Stimulated activated CD4-positive, alpha-beta T cell treated with anti-CD3 and anti-CD28 coated beads, Interleukin-1b, Interleukin-23, amount 100 ng/mL, for 24 hours (primary cell): ENCODE results near the gene PPP2R5C.

Experiments
- DNase-seq, 4 experiments: peaks; one replicate each; pipeline ENCODE4 v3.0.0-alpha.2; 2020; ENCODE audit warnings: low read depth in 4 of 4, low spot score in 1 of 4

Gene PPP2R5C

DNA sequence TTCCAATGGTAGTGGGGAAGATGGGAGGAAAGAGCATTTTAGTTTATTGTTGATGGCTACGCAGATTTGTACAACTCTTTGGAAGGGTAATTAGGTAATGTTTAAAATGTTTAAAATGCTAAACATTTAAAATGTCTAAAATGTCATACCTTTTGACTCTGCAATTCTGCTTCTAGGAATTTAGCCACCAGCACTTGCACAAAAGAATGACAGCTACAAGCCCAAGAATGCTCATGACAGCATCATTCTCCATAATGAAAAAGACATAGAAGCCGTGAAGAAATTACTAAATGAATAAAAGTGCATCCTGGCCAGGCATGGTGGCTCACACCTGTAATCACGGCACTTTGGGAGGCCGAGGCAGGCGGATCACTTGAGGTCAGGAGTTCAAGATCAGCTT, 182.9 kb downstream of the PPP2R5C start:
- no peak for DNase-seq

DNA sequence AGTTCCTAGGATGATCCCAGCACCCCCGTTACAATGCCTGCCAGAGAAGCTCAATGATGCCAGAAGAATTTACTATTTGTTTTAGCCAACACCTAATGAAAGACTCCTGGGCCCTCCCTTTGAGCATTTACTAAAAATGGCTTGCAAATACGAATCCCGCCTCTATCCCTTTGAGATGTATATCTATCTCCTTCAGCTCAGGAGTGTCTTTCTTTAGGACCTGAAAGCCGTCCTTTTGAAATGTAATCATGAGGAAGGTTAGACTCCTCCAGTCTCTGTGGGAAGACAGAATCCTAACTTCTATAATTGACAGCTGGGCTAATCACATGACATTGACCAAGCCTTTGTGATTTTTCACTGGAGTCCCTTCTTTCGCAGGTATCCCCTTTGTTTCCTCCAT, 183.7 kb downstream of the PPP2R5C start:
- no peak for DNase-seq

DNA sequence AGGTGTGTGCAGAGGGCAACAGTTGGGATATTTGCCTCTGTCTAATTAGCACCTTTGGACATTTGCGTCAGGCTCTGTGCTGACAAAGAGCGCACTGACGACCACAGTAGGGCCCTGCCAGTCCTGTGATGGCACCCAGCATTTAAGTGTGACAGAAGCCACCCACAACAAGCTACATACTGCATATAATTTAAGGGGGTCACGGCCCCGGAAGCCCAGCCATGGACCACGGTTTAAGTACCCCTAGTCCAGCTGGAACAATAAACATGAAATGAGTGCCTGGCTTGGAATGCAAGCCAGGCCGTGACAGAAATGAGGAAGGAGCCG, 186.0 kb downstream of the PPP2R5C start:
- no peak for DNase-seq

DNA sequence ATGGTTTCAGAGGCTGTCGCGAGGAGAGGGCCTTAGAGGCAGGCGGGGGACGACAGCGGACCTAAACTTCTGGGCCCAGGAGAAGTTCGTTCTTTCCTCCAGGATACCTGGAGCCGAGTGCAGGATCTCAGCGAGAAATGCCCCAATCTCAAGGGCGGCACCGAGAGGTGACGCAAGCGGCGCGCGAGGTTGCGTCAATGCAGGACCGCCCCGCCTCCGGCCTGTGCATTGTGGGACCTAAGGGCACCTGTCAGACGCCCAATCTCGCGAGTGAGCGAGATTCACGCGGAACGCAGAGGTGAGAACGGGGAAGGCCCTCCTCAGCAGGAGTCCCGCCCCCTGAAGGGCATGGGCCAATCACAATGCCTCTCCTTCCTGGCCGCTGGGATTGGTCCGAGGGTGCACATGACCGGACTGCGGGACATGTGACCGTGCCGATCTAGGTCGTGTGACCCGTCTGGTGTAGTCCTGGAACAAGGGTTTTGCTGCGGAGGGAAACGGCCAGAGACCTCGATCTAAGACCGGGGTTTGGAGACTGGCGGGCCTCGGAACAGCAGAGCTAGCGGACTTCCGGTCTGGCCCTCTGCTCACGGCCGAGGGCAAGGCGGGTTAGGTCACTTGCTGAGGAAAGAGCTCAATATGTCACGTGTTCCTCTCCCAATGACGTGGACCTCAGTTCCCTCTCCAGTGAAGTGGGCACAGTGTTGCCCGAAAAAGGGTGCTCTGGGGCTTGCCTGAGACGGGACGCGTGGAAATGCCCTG, 186.6 kb downstream of the PPP2R5C start:
- peak; percentile 96 to 100 (median 98) for DNase-seq

DNA sequence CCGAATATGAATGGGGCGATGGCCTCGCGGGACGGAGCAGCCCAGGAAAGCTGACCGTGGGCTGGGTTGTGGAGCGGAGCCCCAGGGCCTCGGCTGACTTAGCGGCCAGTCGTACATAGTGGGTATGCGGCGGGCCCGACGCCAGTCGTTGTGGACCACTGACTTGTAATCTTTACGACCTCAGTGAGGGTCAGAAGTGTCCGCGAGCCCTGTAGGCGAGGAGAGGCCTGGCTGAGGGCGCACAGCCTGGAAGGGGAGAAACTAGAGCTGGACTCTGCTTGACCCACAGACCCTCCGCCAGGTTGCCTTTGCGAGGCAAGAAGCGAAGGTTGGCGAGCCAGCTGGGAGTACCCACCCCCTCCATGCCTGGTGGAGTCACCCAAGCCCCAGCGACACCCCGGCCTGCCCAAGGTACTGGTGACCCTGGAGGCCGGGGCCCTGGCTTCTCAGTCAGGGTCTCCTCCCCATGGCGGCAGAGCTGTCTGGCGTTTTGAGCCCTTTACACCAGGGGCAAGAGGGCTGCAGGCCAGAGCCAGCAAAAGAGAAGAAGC, 187.2 kb downstream of the PPP2R5C start:
- DNase-seq = no peak

DNA sequence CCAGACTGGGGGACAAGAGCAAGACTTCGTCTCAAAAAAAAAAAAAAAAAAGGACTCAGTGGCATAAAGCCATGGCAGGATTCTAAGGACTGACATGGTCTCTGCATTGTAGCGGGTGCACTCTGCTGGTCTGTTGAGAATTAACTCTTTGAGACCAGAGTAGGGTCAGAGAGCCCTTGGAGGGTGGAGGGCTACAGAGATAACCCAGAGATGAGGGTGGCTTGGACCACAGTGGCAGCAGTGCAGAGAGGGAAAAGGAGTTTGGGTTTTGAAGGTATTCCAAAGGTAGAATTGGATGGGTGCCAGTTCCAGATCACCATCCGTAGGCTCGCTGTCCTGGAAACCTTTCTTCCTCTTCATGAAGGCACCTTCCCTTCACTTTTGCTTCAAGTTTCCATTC, 188.6 kb downstream of the PPP2R5C start:
- DNase-seq = no peak

DNA sequence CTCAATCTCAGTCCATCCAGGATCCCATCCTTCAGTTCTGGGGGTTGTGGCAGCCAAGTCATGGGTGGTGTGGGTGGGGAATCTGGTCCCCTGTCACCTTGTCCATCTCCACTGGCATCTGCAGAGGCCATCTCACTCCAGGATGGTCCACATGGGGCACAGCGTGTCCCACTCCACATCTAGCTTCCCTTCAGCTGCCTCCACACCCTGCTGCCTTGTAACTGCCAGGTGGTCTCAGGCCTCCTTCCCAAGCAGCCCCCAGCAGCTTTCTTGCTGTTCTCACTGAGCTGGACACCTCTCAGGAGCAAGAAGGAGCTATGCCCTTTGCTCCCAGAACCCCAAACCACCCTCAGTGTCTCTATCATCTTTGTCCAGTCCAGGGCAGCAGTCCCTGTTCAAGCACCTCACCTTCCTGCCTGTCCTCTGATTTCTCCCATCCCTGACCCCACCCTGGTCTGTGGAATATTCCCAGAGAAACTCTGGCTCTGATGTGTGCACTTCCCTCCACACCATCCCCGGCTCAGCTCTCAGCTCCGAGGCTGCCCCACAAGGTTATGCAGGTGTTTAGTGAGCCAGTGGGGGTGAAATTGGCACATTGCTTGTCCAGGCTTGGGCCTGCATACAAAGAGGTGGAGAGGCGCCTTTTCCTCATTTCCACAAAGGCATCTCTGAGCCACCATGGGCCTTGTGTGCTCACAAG, 189.2 kb downstream of the PPP2R5C start:
- no peak for DNase-seq

DNA sequence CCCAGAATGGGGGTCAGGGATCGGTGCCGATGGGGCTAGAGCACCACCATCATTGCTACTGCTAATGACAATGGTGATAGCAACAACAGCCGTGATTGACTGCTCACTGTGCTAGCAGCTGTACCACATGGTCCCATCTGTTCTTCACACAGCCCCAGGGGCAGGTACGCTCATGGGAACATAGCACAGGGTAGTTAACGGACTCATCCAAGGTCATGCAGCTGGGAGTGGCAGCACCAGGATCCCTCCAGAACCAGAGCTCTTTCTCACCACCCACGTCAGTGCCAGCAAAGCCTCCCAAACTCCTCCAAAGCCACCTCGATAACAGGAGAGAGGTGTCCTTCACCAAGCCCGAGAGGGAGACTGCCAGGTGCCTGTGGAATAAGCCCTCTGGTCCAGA, 191.6 kb downstream of the PPP2R5C start:
- DNase-seq = no peak

DNA sequence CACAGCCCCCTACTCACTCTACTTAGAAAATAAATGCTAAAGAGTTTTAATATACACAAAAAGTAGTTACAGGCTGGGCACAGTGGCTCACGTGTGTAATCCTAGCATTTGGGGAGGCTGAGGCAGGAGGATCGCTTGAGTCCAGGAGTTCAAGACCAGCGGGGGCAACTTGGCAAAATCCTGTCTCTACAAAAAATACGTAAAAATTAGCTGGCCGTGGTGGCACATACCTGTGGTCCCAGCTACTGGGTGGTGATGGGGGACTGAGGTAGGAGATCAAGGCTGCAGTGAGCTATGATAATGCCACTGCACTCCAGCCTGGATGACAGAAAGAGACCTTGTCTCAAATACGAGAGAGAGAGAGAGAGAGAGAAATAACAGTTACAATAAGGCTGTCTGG, 193.0 kb downstream of the PPP2R5C start:
- no peak for DNase-seq

DNA sequence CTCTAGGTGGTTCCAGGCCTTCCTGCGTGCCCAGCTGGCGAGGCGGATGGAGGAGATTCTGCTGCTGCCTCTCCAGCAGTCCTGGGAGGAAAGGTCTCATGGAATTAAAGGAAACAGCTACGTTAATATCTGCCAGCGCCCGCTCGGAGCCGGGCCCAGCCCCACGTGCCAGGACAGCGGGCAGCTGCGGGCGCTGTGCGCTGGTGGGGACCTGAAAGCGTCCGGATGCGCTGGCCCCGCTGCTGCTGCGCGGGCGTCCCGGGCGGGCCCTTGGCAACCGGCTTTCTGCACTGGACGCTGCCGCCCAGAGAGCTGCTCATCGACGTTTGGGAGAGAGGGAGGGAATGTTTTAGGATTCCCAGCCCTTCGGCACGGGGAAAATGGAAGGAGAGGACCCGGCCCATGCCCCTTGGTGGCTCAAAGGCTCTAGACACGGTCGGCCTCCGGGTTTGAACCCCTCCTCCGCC, 194.2 kb downstream of the PPP2R5C start:
- no peak for DNase-seq

DNA sequence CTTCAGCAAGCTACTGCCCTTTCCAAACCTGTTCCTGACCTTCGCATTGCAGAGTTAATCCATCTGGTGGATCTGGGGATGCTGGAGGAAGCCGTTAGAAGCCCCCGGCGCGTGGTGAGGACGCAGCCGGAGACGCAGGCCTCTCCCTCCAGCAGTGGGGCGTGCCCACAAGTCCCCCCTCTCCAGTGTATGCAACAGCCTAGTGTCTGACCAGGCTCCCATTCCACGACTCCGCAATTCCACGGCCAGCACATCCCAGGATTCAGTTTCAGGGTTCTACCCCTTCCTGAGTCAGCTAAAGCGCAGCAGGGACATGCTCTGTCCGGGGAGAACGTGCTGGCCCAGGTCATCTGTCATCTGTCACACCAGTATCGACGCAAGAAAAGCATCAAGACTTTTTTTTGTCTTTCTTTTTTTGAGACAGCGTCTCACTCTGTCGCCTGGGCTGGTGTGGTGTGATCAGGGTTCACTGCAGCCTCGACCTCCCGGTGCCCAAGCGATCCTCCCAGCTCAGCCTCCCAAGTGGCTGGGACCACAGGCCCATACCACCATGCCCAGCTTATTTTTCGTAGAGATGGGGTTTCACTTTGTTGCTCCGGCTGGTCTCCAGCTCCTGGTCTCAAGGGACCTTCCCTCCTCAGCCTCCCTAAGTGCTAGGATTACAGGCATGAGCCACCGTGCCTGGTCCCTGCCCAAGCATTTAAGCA, 194.8 kb downstream of the PPP2R5C start:
- DNase-seq = no peak

DNA sequence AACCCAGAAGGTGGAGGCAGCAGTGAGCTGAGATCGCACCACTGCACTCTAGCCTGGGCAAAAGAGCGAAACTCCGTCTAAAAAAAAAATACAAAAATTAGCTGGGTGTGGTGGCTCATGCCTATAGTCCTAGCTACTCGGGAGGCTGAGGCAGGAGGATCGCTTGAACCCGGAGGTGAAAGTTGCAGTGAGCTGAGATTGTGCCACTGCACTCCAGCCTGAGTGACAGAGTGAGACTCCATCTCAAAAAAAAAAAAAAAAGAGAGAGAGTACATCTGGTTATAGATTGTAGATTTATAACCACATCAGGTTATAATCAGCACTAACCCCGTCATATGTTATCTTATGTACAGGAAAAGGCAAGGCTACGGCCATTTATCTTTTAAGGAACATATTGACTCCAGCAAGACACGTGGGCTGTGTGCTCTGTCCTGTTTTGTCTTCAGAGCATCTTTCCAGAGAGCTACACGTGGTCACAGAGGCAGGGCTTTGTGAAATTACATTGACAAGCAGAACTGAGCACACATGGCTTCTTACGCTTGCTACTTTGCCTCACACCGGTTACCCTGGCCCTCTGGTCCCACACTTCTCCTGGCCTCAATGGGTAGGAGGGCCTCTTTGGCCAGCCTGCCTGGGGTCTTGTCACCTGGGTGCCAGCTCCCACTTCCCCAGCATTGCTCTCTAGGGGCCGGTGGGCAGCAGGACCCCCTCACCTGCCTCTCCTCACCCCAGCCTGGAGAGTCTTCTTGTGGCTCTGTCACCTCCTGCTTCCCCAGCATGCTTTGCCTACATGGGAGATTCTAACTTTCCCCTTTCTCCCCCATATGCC, 196.1 kb downstream of the PPP2R5C start:
- no peak for DNase-seq

DNA sequence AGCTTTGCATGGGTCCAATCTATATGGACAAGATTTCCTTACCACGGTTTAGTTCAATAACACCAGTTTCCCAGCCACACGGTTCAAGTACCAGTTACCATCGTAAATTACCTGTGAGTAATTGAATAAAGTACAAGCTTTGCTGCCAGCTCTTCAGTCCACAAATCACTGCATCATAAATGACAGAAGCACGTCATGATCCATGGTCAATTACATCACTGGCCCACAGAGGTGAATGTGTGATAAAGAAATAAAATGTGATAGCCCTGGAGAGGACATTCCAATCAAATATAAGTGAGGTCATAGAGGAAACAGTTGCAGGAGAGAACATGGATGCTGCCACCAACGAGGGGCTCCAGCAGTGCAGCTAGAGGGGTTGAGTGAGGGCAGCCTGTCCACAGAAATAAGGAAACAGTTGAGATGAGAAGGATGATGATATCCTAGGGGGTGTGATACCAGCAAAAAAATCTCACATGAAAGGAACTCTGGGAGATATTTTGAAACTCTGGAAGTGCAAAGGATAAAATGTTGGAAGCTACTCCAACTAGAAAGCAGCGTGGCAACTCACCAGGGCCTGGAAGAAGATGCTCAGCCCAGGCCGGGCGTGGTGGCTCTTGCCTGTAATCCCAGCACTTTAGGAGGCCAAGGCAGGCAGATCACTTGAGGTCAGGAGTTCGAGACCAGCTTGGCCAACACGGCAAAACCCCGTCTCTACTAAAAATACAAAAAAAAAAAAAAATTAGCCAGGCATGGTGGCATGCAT, 197.1 kb downstream of the PPP2R5C start:
- DNase-seq = no peak

DNA sequence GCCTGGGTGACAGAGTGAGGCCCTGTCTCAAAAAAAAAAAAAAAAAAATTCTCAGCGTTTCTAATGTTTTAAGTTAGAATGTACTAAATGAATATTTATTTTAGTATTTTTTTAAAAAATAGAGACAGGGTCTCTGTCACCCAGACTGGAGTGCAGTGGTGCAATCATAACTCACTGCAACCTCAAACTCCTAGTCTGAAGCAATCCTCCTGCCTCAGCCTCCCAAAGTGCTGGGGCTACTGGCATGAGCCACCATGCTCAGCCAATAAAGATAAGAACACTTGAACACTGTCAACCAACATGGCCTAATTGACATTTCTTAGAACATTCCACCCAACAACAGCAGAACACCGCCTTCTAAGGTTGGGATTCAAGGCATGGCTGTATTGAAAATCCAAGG, 197.8 kb downstream of the PPP2R5C start:
- DNase-seq = no peak

DNA sequence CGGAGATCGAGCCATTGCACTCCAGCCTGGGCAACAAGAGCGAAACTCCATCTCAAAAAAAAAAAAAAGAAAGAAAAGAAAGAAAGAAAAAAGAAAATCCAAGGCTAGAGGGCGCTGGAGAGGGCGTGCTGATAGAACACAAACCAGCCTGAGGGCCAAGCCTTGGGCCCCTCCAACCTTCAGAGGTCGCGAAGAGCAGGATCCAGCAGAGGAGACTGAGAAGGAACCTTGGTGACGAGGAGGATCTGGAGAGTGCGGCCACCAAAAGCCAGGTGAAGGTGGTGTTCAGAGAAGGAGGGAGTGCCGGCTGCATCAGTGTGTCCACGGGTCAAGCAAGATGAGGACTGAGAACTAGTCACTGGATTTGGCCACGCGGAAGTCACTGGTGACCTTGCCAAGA, 198.7 kb downstream of the PPP2R5C start:
- DNase-seq = no peak

DNA sequence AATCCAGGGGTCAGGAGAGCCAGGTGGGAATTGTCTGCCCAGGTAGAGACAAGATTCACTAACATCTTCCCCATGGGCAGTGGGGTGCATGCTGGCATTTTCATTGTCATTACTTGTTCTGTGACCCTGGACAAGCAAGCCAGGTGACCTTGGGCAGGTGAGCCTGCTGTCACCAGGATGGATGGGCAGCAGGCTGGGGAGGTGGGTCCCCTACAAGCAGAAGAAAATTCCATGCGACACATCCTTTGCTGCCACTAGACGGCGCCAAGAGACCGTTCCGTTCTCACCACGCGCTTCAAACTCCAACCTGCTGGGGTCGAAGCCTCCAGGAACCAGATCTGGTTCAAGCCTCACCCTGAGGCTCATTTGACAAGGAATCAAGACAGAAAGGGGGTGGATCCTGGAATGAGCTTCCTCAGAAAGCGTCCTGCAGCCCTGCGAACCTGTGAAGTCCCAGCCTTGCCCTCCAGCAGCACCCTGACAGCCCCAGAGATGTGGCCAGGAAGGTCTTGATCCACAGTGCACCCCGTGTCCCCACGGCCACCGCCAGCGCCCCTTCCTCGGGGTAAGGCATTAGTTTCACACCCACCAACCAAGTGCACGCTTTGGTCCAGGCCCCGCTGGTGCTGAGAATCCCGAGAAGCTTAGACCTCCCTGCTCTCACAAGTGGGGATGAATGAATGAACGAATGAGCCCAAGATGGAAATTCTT, 199.7 kb downstream of the PPP2R5C start:
- DNase-seq = peak; percentile 57 to 63 (median 62)

DNA sequence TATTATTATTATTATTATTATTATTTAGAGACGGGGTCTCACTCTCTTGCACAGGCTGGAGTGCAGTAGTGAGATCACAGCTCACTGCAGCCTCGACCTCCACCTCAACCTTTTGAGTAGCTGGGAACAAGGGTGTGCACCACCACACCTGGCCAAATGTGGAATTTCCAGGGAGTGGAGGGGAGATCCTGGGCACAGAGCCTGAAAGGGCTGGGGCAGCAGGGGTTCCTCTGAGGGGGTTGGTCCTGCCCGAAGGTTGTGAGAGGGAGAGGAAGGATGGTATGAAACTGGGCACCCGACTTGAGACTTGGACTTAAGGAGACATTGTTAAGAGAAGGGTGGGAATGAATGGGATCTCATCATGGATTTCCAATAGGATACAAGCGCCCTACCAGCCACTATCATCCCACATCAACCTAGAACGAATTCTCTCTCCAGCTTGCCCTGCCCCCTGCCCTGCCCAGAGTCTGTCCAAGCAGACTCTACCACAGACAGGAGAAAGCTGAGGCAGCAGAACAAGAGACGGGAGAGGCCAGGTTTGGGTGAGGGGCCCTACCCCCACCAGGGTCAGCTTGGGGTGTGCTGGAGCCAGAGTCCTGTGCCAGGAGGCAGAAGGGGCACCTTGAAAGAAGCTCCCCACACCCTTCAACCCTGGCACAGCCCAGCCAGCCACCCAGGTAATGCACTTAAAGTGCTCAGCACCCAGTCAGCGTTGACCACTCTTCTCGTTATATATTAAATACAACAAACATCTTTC, 200.4 kb downstream of the PPP2R5C start:
- no peak for DNase-seq

DNA sequence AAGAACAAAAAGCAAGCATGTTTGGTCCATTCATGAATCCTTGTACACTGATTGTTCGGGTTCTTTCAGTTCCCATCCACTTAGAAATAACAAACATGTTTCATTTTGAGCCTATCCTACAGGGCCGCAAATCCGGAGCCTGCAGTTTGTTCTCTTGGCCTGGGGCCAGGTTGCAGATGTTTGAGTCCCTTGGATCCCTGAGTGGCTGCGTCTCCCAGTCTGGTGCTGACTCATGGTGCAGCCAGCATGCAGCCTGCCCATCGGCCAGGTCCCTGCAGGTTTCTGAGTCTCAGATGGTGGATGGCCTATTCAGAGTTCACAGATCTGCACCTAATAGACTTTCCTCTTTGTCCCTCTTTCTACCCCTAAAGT, 201.0 kb downstream of the PPP2R5C start:
- no peak for DNase-seq

DNA sequence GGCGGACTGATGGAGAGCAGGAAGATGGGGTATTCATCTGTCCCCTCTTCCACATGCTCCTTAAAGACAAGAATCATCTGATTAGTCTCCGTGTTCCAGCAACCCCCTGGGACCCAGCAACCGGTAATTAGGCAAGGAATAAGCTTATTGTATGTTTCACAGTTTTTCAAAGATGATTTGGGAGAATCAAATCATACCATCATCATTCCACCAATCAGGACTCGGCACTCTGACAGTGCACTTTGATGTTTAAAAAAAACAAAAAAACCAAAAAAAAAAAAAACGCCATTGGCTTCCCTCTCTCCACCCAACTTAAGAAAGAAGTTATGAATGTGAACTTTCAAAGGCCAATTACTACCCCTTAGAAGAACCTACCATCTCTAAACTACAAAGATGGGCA, 201.5 kb downstream of the PPP2R5C start:
- DNase-seq = no peak
